NCI-H69 (cell line): ENCODE data around the gene NLE1.
"Not testable (repeated sequence)": the region's sequence is repeated elsewhere in the genome, so short reads cannot be mapped to it uniquely, and the experiment has no call there.

Experiments used
- DNase-seq: peaks from one replicate; lab custom pipeline; 2025; lab: John Stamatoyannopoulos, UW

Gene NLE1

DNA sequence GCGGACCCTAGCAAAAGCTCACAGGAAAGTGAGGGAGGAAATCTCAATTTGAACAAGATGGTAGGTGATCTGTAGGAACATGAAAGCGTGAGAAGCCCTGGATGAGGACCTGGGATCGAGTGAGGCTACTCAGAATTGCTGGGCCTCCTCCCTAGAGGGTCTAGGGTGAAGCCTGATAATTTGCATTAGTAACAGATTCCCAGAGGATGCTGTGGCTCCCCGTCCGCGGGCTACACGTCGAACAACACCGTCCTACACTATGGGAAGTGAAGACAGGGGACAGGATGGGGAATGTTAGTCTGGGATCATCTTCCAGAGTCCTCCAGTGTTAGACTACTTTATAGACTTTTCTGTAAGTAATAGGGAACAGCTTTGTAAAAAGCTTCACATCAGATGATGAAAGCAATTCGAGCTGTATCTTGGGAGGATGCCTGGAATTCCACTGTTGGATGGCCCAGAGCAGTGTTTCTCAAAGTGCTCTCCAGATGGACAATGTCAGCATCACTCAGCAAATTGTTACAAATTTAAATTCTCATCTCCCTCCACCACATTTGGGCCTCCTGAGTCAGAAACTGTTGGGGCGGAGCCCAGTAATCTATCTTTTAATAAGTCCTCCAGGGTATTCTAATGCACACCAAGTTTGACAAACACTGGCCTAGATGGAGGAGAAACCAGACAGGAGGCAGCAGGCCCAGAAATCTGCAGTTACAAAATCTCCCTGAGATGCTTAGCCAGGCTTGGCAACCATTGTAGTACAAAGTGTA is 14.2 kb downstream of the NLE1 start:
- no peak for DNase-seq

DNA sequence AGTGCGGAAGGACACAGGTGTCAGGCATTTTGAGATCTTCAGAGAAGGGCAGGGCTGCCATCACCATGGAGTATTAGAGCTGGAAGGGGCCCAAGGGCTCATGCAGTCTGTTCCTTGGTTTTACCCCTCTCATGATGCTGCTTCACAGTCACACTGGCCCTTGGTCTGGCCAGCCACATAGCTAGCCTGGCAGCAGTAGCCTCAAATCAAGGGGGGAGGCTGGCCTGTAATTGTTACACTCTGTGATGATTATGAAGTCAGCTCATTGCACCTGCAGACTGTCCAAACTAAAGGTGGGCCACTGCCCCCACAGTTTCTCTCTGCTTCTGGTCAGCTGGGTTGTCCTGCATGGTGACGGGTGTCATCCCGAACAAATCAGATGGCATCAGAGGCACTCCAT is 20.8 kb downstream of the NLE1 start, which contains the start of gene FNDC8:
Gene FNDC8 (plus strand): TSS at position 301 of the 400 bp plus-strand sequence. CDS start 79 bp downstream, at position 380.
- DNase-seq, result no peak

DNA sequence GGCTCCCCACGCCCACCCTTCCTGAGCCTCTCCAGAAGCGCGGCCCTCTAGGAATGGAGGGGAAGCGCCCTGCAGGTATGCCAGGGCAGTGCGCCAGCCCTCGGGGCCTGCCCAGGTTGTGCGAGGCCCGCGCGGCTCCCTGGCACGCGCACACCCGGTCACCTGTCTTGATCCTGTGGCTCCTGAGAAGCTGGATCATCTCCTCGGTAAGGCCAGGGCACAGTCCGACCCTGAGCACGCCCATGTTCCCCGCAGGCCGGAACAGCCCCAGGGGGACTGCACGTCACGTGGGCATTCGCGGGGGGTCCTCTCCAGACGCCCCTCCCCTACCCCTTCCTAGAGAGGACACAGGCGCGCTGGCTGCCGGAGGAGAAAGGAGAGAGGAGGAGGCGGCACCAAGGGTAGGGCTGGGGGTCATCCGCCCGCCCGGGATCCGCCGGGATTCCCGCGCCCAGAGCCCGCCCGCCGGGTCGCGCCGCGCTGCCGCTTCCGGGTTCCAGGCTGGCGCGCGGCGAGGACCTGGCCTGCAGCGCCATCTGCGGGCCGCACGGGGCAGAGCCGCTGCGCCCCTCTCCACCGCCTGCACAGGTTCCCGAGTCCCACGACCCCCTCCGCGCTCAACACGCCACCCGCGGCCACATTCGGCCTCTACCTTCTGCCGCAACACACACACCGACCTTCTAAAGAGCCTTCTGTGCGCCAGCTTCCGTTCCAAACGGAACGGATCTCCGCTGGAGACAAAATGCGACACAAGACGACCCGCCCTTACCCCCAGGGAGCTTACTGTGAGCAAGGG is 22.5 kb downstream of the NLE1 start, which contains the start of gene RAD51D:
Gene RAD51D (minus strand): TSS at position 491 of the 796 bp plus-strand sequence. CDS start 247 bp downstream, at position 244.
- DNase-seq, result peak; percentile 98

DNA sequence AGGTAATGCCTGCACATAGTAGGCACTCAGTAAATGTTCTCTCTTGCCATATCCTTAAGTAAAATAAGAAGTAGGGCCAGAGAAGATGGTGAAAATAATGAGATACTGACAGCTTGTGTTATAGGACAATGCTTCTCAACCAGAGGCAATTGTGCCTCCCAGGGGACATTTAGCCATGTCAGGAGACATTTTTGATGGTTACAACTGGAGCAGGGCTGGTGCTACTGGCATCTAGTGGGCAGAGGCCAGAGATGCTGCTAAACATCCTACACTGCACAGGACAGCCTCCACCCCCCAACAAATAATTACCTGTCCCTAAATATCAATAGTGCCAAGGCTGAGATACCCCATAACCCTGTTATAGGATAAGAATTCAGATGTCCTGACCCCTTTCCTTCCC is 24.1 kb downstream of the NLE1 start:
- DNase-seq, result peak; percentile 81

DNA sequence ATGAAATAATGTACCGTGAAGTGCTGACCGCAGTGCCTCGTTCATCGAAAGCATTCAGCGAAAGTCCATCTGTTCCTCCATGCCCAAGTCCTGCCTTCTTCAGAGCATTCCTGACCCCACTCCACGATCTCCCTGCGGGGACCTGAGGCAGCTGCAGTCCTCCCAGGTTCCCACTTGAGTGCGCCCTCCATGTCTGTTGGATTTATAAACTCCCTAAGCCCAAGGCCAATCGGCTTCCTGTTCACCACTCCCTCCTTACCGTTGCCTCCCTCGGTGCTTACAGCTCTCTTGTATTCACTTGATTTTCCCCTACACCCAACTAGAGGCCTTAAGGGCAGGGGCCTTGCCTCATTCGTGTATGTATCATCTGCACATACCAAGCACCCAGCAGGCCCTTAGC is 25.3 kb downstream of the NLE1 start:
- DNase-seq, result peak; percentile 78

DNA sequence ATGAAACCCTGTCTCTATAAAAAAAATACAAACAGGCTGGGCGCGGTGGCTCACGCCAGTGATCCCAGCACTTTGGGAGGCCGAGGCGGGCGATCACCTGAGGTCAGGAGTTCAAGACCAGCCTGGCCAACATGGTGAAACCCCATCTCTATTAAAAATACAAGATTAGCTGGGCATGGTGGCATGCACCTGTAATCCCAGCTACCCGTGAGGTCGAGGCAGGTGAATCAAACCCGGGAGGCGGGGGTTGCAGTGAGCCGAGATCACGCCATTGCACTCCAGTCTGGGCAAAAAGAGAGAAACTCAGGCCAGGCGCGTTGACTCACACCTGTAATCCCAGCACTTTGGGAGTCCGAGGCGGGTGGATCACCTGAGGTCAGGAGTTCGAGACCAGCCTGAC is 31.3 kb downstream of the NLE1 start:
- not testable (repeated sequence) for DNase-seq

DNA sequence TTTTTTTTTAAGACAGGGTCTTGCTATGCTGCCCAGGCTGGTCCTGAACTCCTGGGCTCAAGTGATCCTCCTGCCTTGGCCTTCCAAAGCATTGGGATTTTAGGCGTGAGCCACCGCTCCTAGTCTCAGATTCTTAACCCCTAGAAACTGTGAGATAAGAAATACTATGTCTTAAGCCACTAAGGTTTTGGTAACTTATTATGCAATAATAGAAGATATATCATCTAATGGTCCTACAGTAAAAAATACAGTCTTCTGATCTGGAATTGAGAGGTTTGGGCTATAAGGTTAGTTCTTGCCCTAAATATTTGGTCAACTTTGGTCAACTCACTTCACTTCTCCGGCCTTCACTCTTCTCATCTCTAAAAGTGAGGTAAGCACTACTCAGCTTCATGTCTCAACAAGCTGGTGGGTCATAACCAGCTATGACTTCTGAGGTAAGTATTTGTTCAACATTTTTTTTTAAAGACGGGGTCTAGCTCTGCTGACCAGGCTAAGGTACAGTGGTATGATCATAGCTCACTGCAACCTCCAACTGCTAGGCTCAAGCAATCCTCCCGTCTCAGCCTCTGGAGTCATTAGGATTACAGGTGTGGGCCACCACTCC is 37.2 kb downstream of the NLE1 start:
- no peak for DNase-seq

DNA sequence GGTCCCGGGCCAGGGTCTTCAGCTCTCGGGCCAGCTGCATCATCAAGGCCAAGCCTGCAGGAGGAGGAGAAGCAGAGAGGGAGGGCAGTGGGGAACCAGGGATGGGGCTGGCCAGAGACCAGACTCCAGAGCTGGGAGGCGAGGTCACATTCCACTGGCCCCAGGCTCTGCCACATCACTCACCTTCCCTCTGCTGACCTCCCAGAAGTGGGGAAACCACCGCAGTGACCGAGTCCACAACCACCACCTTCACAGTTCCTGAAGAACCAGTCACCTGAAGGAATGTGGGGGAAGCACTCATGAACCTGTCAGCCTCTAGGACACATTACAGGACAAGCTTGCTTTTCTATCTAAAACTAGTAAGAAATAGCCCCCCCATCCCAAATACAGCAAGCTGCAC is 38.8 kb downstream of the NLE1 start:
- DNase-seq, result no peak

- no peak for DNase-seq
These were observed 40.4 kb downstream of the NLE1 start for GRCh38 chr17:35101725-35102124.

DNA sequence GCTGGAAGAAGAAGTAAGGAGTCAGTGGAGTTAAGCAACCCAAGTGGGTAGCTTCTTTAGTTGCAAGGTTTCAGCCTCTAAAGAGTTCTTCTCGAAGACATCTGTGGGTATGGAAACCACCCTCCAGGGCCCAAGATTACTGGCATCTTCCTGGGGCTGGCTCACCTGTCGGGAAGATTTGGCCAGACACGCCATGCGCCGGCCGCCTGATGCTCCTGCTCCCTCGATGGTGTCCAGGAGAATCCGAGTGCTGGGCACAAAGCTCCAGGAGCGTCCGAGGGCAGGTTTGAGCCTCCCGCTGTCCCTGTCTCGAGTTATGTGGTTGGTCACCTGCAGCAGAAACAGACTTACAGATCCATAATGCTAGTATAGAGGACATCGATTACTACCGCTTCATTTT is 41.1 kb downstream of the NLE1 start:
- DNase-seq, result no peak

- peak; percentile 98 for DNase-seq
These were observed 42.2 kb downstream of the NLE1 start for GRCh38 chr17:35099908-35100307.

DNA sequence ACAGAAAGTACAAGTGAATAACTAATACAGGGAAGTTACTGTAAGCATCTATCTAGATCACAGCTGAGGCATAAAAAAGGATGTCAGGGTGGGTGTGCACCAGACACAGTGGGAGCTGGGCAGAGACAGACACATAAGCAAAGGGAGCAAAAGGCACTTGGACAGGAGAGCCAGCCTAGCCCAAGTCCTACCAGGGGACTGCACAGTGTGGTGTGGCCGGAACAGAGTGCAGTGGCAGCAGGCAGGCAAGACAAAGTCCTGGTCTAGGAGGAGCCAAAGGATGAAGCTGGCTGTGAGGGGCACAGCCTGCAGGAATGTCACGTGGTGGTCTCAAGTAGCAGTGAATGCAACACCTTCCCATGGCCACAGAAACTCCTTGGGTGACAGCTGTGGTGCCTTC is 44.3 kb downstream of the NLE1 start:
- DNase-seq, result no peak

- DNase-seq, result no peak
These were observed 46.4 kb downstream of the NLE1 start for GRCh38 chr17:35095741-35096140.

DNA sequence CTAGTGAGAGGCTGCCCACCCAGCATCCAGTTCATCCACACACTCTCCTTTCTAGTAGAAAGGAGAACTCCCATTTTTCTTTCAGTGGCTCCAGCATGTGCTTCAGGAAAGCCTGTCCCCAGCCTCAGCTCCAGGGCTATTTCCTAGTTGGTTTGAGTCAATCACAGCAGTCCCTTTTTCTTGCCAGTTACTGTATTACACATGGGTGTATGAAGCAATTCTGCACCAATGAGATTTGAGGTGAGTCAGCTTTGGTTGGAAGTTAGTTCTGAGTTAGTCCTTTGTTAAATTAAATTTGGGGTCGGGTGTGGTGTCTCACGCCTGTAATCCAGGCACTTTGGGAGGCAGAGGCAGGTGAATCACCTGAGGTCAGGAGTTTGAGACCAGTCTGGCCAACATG is 47.2 kb downstream of the NLE1 start:
- DNase-seq, result no peak

DNA sequence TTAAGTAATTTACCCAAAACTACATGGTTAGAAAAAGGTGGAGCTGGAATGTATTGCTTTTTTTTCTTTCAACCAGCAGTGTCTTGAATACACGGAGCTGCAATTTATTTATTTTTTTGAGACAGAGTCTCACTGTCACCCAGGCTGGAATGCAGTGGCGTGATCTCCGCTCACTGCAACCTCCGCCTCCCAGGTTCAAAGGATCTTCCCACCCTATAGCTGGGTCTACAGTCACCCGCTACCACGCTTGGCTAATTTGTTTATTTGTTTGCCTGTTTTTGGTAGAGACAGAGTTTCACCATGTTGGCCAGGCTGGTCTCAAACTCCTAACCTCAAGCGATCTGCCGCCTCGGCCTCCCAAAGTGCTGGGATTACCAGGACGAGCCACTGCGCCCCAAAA is 51.4 kb downstream of the NLE1 start:
- not testable (repeated sequence) for DNase-seq

- DNase-seq, result peak; percentile 55
These were observed 52.4 kb downstream of the NLE1 start for GRCh38 chr17:35089586-35090296.

DNA sequence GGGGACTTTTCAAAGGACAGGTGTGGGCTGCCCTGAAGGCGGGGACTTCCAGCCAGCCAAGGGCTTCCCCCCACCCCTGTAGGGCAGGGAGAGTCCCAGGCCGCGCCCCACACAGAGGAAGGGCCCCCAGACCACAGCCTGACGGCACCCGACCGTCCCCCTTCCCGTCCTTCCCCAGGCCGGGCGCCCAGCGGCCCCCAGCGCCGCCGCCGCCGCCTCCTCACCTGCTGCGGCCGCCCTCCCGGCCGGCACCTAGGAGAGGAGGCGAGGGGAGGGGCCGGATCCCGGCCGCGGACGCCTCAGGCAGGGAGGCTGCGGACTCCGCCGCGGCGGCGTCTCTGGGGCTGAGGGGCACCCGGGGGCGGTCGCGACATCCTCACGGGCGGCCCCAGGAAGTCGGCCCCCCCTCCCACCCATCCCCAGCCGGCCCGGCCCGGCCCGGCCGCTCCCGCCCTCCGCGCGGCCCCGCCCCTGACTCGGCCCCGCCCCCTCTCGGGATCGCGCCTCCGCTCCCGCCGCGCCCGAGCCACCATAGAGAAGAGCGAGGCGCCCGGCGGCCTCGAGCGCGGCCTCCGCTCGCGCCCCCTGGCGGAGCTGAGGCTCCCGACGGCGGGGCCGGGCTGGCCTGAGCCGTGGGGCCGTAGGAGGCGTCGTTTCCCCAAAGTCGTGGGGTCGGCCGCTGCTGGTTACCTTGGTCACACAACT is 53.1 kb downstream of the NLE1 start:
- DNase-seq, result peak; percentile 96

- DNase-seq, result peak; percentile 87
These were observed 53.7 kb downstream of the NLE1 start for GRCh38 chr17:35088356-35088880.

DNA sequence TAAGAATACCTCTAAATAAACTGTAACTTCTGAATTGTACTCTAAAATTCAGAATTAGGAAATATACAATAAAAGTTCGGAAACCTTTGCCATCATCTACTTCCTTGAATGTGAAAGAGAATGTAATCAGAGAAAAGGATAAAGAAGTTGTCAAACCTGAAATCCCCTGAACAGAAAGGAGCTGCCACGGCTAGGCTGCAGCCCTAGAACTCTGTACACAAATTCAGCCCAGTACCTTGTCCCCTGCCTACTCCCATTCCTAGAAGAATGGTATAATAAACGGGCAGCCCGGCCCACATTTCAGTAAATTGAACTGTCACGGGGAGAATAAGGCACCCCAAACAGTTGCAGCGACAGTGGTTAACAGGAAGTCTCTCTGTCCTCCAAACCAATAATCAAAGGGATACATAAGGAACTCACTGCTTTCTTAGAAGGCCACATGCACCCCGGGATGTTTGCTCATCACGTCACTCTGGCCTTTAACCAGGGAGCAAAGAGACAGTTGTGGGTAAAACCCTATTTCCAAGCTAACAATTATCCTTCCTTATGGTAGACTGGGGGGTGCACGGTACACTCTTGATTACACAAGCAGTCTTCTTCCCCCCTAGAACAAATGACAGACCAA is 54.3 kb downstream of the NLE1 start:
- DNase-seq, result peak; percentile 87

- DNase-seq, result no peak
These were observed 55.1 kb downstream of the NLE1 start for GRCh38 chr17:35086931-35087573.
